Suprapubic skin (tissue), 4 donors: ENCODE measurements around the gene LUZP2. TPM values are rescaled to one million over a fixed set of nuclear protein-coding genes. Genes with fewer than 3 reads are reported as not detected.

Experiments
- DNase-seq, 2 donors: peaks; one replicate each; pipeline ENCODE4 v3.0.0-alpha.2; 2019; ENCODE audit warnings: low spot score in 2 of 2
- H3K27ac ChIP-seq: fragments of 200-600 bp; sonication (generic); one replicate; pipeline ENCODE4 v1.5.1; 2019
- H3K27me3 ChIP-seq: fragments of 200-600 bp; sonication (generic); one replicate; pipeline ENCODE4 v1.5.1; 2019
- H3K36me3 ChIP-seq: fragments of 200-600 bp; sonication (generic); one replicate; pipeline ENCODE4 v1.5.1; 2019
- H3K4me1 ChIP-seq: fragments of 200-600 bp; sonication (generic); one replicate; pipeline ENCODE4 v1.5.1; 2019
- H3K4me3 ChIP-seq: fragments of 200-600 bp; sonication (generic); one replicate; pipeline ENCODE4 v1.5.1; 2019; ENCODE audit warnings: mild to moderate bottlenecking
- H3K9me3 ChIP-seq: fragments of 200-600 bp; sonication (generic); one replicate; pipeline ENCODE4 v1.5.1; 2019
- CTCF ChIP-seq, 2 donors: fragments of 200-600 bp in 1 of 2; fragments of 450-650 bp in 1 of 2; sonication (generic) in 1 of 2; IDR thresholded peaks; one replicate each; pipeline ENCODE4 v1.5.1; 2016 to 2019; ENCODE audit warnings: antibody characterized with exemption in 2 of 2, mild to moderate bottlenecking in 1 of 2, moderate library complexity in 1 of 2
- EP300 ChIP-seq: sonication (generic); formaldehyde crosslinking; IDR thresholded peaks from one replicate; pipeline ENCODE4 v1.6.1; 2017; ENCODE audit warnings: antibody characterized with exemption
- POLR2A ChIP-seq, 2 donors: fragments of 450-650 bp; IDR thresholded peaks; one replicate each; pipeline ENCODE4 v1.6.1; 2017; ENCODE audit warnings: antibody characterized with exemption in 2 of 2, mild to moderate bottlenecking in 2 of 2, moderate library complexity in 2 of 2
- POLR2AphosphoS5 ChIP-seq, 3 donors: sonication (generic); formaldehyde crosslinking; IDR thresholded peaks; one replicate each; pipeline ENCODE4 v1.6.1; 2017; ENCODE audit warnings: antibody characterized with exemption in 3 of 3
- WGBS: methylation state at CpG from one replicate; pipeline ENCODE4 v1.1.5; 2018; 5-methylcytosine and 5-hydroxymethylcytosine counted together
- total RNA-seq, 4 donors: library from RNA; depleted of rRNA; stranded (reverse); fragments of >200 nt; gene quantifications; one replicate each; pipeline ENCODE4 v1.1.0, GENCODE V29; 2016

Gene LUZP2
- total RNA-seq, 4 donors from 2014 or later: 0.11 TPM; not detected in 3

DNA sequence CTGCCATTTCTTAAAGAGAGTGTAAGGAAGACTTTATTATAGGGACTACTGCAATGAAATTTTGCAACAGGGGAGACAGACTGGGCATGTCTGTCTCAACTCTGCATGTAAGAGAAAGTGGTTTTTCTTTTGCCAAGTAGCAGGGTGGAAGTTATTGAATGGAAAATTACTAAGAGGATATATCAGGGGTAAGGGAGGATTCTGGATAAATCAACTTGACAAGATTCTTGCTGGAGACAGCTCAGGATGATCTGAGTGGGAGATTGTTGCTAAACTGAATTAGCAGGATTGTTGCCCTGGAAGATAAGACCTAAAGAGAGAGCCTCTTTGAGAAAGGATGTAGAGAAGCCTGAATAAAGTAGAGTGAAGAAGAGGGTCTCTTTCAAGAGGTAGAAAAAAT lies 145.8 kb downstream of the LUZP2 start:
- no peak for DNase-seq
- H3K27me3 ChIP-seq: no peaks in the 10 kb centered on the region
- no peak overlapping the region for H3K27ac ChIP-seq
- H3K4me1 ChIP-seq: no peaks in the 10 kb centered on the region
- no peaks in the 10 kb centered on the region for H3K9me3 ChIP-seq
- no peak for TF ChIP-seq POLR2AphosphoS5 (IDR thresholded peaks at IDR 0.05)
- TF ChIP-seq EP300: no peak
- TF ChIP-seq POLR2A (IDR thresholded peaks at IDR 0.05): no peak
- TF ChIP-seq CTCF (IDR thresholded peaks at IDR 0.05): no peak
- H3K4me3 ChIP-seq: no peak overlapping the region
- no peaks in the 10 kb centered on the region for H3K36me3 ChIP-seq

- Histone ChIP-seq H3K9me3 (no peaks in the 10 kb centered on the region), H3K4me1 (no peaks in the 10 kb centered on the region), H3K27ac (no peak overlapping the region), H3K4me3 (no peak overlapping the region), H3K36me3 (no peaks in the 10 kb centered on the region), H3K27me3 (no peaks in the 10 kb centered on the region)
- TF ChIP-seq EP300 (no peak), CTCF (IDR thresholded peaks at IDR 0.05) (no peak), POLR2A (IDR thresholded peaks at IDR 0.05) (no peak), POLR2AphosphoS5 (IDR thresholded peaks at IDR 0.05) (no peak)
- no peak for DNase-seq
Measured at GRCh38 chr11:24645563-24645962, 148.7 kb downstream of the LUZP2 start.

GRCh38 chr11:24651873-24652272 lies 155.0 kb downstream of the LUZP2 start:
- Histone ChIP-seq H3K4me3 (no peak overlapping the region), H3K36me3 (no peaks in the 10 kb centered on the region), H3K9me3 (no peaks in the 10 kb centered on the region), H3K27ac (no peak overlapping the region), H3K4me1 (no peaks in the 10 kb centered on the region), H3K27me3 (no peaks in the 10 kb centered on the region)
- 87% methylated on average over 2 of the region's 2 CpGs for WGBS
- DNase-seq: no peak
- TF ChIP-seq CTCF (IDR thresholded peaks at IDR 0.05) (no peak), POLR2AphosphoS5 (IDR thresholded peaks at IDR 0.05) (no peak)

GRCh38 chr11:24653901-24654300 lies 157.0 kb downstream of the LUZP2 start:
- Histone ChIP-seq H3K4me3 (no peak overlapping the region), H3K9me3 (no peaks in the 10 kb centered on the region), H3K36me3 (no peaks in the 10 kb centered on the region), H3K27ac (no peak overlapping the region), H3K4me1 (no peaks in the 10 kb centered on the region), H3K27me3 (no peaks in the 10 kb centered on the region)
- no peak for TF ChIP-seq EP300
- TF ChIP-seq POLR2A (IDR thresholded peaks at IDR 0.05): no peak
- TF ChIP-seq CTCF (IDR thresholded peaks at IDR 0.05): no peak
- TF ChIP-seq POLR2AphosphoS5 (IDR thresholded peaks at IDR 0.05): no peak
- no peak for DNase-seq
- WGBS: 89% methylated on average over 4 of the region's 4 CpGs

DNA sequence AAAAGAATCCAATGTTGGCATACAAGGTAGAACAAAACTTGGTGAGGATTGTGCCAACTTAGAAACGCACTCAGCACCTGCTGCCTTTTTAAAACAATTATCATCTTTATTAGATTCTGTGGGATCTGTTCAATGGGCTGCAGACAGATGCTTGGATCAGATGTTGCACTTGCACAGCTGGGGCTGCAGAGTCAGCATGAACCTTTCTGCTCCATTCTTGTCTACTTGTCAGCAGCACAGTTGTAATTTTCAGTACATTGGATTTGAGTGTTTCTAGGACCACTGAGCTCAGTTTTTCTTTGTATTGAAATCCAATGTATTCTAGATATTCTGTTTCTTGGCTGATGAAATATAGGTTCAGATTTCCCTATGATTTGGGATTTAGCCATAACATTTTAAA lies 164.5 kb downstream of the LUZP2 start:
- Histone ChIP-seq H3K9me3 (peaks cover 3% of the 10 kb centered on the region), H3K4me1 (no peaks in the 10 kb centered on the region), H3K27ac (no peak overlapping the region), H3K27me3 (no peaks in the 10 kb centered on the region), H3K36me3 (no peaks in the 10 kb centered on the region), H3K4me3 (no peak overlapping the region)
- no peak for DNase-seq
- whole genome bisulfite sequencing: 22% methylated on average over 1 of the region's 1 CpG
- TF ChIP-seq POLR2A (IDR thresholded peaks at IDR 0.05): no peak
- no peak for TF ChIP-seq POLR2AphosphoS5 (IDR thresholded peaks at IDR 0.05)
- no peak for TF ChIP-seq CTCF (IDR thresholded peaks at IDR 0.05)
- no peak for TF ChIP-seq EP300
